Right lobe of liver (tissue), 4 donors: Measurements from ENCODE around the gene ZDHHC11.

ENCODE experiments used
- CTCF ChIP-seq, 4 donors: fragments of 200-600 bp in 3 of 4; fragments of 450-650 bp in 1 of 4; IDR thresholded peaks; one replicate each; pipeline versions ENCODE4 v1.5.1 to v1.8.0; 2016 to 2022; ENCODE audit warnings: antibody characterized with exemption in 4 of 4, mild to moderate bottlenecking in 2 of 4
- POLR2A ChIP-seq: fragments of 450-650 bp; IDR thresholded peaks from one replicate; pipeline ENCODE4 v1.6.1; 2017; ENCODE audit warnings: antibody characterized with exemption, mild to moderate bottlenecking
- donor health status: DM: no; HTN: no; CAD: no.
- donor health status: DM: no; HTN: no; CAD: no.
- donor health status: DM: no; HTN: yes; CAD: no.

GRCh38 chr5:855771-856530 is 5.2 kb upstream of the ZDHHC11 start:
- TF ChIP-seq CTCF (IDR thresholded peaks at IDR 0.05) (no peak), POLR2A (no peak)
